ENCODE data around the gene TMED4.
"Not testable (repeated sequence)": the region's sequence is repeated elsewhere in the genome, so short reads cannot be mapped to it uniquely, and the experiment has no call there.

TMED4 gene

DNA sequence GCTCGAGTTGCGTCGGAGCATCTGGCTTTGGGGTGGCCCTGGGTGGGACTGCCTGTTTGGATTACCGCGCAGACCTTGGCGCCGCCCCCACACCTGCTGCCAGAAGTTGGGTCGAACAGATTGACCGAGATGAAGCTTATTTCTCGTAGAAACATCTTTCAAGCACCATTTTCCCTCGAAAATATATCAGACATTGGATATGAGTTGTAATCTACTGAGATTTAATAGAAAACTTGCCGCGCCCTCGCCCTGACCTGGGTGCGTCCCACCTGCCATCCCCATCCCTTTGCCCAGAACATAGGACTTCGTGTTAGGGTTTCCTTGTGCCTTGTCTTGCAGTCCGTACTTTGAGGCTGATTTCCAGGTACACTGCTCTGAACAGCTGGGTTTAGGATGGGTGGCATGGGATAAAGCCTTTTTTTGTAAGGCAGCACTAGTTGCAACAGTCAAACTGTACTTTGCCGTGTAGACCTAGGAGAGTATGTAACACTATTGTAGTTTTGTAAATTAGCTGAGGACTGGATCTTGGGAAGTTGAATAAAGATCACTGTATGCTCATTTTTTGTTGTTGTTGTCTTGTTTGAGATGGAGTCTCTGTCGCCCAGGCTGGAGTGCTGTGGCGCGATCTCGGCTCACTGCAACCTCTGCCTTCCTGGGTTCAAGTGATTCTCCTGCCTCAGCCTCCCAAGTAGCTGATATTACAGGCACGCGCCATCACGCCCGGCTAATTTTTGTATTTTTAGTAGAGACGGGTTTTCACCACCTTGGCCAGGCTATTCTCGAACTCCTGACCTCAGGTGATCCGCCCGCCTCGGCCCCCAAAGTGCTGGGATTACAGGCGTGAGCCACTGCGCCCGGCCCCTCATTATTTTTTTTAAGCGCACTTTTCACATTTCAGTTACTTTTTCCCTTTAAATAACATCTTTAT lies 25.4 kb upstream of the TMED4 start:
- DNase-seq: no peak

DNA sequence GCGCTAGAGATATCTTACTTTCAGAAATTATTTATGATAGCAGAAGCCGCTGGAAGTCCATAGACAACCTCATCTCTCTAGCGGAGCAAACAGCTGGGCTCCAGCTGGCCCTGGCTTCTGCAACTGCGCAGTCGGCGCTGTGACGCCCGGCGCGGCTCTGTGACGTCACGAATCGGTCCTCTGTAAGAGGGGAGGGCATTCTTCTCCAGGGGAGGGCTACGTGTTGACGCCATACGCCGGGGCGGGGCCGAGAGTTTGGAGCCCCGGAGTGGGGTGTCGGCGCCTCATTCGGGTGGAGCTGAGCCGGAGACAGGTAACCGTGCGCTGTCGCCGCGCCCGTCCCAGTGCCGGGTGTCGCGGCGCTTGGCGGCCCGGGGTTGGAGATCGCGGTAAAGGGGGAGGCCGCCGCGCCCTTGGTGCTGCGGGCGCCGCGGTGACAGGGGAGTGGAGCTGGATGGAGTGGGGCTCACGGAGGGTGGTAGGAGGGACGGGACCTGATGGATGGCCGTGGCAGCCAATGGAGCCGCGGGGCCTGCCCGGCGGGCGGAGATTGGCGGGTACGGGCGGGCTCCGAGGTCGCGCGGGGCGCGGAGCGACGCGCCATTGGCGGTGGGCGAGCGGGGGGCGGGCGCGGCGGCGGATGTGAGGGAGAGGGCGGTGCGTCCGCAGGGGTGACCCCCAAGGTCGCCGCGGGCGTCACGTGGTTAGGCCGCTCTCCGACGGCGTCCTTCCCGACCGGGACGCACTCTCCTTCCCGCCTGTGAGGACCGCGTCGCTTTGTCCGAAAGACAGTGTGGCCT lies 24.5 kb upstream of the TMED4 start, which contains the start of gene OGDH:
Gene OGDH, plus strand, starts transcription at position 287 of the 800 bp plus-strand sequence. CDS start 17,717 bp downstream, outside the sequence.
- DNase-seq: peak; percentile 92

DNA sequence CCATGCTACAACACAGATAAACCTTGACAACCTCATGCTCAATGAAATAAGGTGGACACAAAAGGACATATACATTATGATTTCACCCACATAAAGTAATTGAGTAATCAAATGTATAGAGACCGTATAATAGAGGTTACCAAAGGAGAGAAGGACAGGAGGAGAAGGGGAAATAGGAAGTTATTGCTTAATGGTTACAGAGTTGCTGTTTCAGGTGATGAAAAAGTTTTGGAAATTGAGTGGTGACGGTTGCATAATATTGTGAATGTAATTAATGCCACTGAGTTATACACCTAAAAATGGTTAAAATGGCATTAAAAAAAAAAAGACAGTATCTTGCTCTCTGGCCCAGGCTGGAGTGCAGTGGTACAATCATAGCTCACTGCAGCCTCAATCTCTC lies 22.9 kb upstream of the TMED4 start:
- DNase-seq: no peak

DNA sequence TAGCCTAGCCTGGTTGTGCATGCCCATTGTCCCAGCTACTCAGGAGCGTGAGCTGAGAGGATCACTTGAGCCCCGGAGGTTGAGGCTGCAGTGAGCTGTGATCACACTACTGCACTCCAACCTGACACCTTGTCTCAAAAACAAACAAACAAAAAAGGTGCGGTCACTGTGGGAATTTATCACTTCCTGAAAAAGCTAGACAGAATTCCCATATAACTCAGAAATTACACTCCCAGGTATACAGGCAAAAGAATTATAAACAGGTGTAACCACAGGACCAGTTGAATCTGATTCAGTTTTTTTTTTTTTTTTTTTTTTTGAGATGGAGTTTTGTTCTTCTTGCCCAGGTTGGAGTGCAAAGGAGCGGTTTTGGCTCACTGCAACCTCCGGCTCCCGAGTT lies 21.2 kb upstream of the TMED4 start:
- DNase-seq: no peak

- DNase-seq: no peak
Measured at GRCh38 chr7:44602576-44602910, 20.5 kb upstream of the TMED4 start.

DNA sequence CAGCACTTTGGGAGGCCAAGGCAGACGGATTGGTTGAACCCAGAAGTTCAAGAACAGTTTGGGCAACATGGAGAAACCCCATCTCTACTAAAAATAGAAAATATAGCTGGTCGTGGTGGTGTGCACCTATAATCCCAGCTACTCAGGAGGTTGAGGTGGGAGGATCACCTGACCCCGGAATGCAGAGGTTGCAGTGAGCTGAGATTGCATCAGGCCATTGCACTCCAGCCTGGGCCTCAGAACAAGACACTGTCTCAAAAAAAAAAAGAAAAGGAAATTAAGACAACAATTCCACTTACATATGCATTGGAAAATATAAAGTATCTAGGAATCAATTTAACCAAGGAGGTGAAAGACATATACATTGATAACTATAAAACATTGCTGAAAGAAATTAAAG lies 17.2 kb upstream of the TMED4 start:
- DNase-seq: no peak

DNA sequence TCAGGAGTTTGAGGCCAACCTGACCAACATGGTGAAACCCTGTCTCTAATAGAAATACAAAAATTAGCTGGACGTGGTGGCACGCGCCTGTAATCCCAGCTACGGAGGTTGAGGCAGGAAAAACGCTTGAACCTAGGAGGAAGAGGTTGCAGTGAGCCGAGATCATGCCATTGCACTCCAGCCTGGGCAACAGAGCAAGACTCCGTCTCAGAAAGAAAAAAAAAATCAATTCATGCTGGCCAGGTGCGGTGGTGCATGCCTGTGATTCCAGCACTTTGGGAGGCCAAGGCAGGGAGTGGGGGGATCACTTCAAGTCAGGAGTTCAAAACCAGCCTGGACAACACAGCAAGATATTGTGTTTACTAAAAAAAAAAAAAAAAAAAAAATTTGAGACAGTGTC lies 15.2 kb upstream of the TMED4 start:
- not testable (repeated sequence) for DNase-seq

DNA sequence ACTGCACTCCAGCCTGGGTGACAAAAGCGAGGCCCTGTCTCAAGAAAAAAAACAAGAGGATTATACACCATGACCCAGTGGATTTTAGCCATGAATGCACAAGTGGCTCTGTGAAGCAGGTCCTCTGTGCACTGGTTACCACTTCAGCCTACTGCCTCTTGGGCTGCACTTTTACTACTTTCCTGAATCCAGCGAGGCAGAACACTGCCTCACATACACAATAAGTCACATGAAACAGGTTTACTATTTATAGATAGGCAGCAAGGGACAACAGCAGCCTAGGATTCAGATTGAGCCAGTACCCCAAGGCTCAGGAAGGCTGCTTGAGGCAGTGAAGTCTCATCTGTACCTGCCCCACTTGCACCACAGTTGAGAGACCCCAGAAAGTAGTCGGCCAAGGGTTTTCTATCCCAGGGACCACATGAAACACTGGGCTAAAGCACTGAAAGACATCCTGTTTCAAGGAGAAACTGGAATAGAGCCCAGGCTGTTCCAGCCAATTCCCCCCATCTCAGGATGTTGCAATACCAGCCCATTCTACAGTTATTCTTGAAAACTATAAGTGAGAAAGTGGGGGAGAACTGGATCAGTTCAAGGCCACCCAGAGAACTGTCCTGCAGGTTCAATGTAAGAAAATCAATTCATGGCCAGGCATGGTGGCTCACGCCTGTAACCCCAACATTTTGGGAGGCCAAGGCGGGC lies 14.1 kb upstream of the TMED4 start:
- no peak for DNase-seq

DNA sequence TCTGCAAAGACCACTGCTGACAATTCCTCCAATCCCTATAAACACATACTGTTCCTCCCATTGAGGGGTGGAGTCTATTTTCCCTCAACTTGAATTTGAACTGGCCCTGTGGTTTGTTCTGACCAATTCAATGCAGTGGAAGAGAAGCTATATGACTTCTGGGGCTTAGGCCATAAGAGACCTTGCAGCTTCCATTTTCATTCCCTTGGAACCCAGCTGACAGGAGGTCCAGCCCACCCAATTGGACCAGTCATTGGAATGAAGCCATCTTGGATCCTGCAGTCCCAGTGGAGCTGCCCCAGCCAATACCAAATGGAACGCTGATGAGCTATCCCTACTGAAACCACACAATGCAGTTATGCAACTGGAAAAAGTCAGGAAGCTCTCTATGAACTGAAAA lies 8.9 kb upstream of the TMED4 start:
- DNase-seq: no peak

DNA sequence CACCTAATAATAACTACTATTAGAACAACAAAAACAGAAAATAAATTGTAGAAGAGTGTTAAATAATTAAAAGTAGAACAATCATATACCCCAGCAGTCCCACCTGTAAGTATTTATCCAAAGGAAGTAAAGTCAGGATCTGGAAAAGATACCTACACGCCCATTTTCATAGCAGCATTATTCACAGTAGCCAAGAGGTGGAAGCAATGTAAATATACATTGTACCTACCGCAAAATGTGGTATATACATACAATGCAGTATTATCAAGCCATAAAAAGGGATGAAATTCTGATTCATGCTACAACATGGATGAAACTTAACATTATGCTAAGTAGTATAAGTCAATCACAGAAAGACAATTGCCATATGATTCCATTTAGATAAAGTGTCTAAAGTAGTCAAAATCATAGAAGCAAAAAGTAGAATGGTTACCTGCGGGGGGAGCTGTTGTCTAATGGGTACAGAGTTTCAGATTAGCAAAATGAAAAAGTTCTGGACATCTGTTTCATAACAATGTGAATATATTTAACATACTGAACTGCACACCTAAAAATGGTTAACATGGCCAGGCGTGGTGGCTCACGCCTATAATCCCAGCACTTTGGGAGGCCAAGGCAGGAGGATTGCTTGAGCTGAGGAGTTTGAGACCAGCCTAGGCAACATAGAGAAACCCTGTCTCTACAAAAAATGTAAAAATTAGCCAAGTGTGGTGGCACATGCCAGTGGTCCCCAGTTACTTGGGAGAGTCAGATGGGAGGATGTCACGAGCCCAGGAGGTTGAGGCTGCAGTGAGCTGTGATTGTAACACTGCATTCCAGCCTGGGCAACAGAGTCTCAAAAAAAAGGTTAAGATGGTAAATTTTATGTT lies 6.0 kb upstream of the TMED4 start:
- peak; percentile 21 for DNase-seq

- DNase-seq: no peak
Measured at GRCh38 chr7:44583146-44583865, 1.3 kb upstream of the TMED4 start.

- DNase-seq: no peak
Measured at GRCh38 chr7:44580945-44581878, 819 bp downstream of the TMED4 start.

- no peak for DNase-seq
Measured at GRCh38 chr7:44576228-44576627, 5.8 kb downstream of the TMED4 start.

- no peak for DNase-seq
Measured at GRCh38 chr7:44575054-44575453, 7.0 kb downstream of the TMED4 start.

- DNase-seq: no peak
Measured at GRCh38 chr7:44574287-44574872, 7.7 kb downstream of the TMED4 start.

GRCh38 chr7:44573464-44574286 lies 8.4 kb downstream of the TMED4 start, which contains the start of gene DDX56:
Gene DDX56, minus strand, starts transcription at chr7:44573908. Its CDS starts 13 bp downstream, at chr7:44573895.
- DNase-seq: peak; percentile 61

DNA sequence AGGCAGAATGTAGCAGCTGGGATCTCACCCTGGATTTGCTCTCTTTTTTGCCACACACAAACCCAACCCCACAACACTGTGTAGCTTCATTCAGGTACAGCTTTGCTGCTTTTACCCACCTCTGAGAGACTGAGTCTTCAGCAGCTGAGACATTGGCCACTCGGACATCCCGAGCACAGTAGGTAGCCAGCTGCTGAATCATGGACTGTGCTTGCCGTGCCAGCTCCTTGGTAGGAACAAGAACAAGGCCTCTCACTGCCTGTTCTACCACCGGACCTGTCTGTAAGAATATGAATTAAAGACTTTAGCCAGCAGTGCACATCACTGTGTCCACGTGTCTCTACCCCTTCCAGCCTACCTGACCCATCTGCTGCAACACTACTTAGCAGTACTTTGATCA lies 9.3 kb downstream of the TMED4 start:
- DNase-seq: no peak

DNA sequence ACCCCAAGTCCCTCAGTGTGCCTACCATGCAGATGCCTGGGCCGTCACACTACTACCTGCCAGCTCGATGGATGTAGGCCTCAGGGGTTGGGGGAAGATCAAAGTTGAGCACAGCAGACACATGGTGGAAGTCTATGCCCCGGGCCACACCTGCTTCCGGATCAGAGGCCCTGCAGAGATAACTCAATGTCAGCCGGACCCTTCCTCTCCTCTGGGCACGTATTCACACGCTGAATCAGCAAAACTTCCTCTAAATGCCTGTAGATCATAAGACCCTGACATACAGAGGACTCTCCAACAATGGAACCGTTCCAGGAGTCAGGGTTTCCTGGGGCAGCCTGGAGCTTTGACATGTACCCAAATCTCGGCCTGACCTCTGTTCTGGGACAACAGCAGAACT lies 12.1 kb downstream of the TMED4 start:
- no peak for DNase-seq

All from NCI-H524 treated with DMSO at 0.1 percent for 48 hours (cell line).